ENCODE measurements around the gene ADD2.

ADD2 gene

GRCh38 chr2:70719231-70719630, 48.8 kb downstream of the ADD2 start:
- DNase-seq = no peak

GRCh38 chr2:70718736-70719135, 49.3 kb downstream of the ADD2 start:
- no peak for DNase-seq

GRCh38 chr2:70718241-70718640, 49.8 kb downstream of the ADD2 start:
- no peak for DNase-seq

GRCh38 chr2:70717431-70718038, 50.5 kb downstream of the ADD2 start:
- no peak for DNase-seq

GRCh38 chr2:70716951-70717350, 51.0 kb downstream of the ADD2 start:
- no peak for DNase-seq

- no peak for DNase-seq
Measured at GRCh38 chr2:70716131-70716743, 51.8 kb downstream of the ADD2 start.

GRCh38 chr2:70715071-70715985, 52.7 kb downstream of the ADD2 start:
- DNase-seq = no peak

- DNase-seq = no peak
Measured at GRCh38 chr2:70714141-70714905, 53.7 kb downstream of the ADD2 start.

- DNase-seq = no peak
Measured at GRCh38 chr2:70712916-70713315, 55.1 kb downstream of the ADD2 start.

GRCh38 chr2:70711191-70711590, 56.8 kb downstream of the ADD2 start:
- no peak for DNase-seq

- DNase-seq = no peak
Measured at GRCh38 chr2:70710038-70710690, 57.8 kb downstream of the ADD2 start.

- DNase-seq = no peak
Measured at GRCh38 chr2:70709275-70710037, 58.5 kb downstream of the ADD2 start.

GRCh38 chr2:70708376-70709199, 59.4 kb downstream of the ADD2 start:
- DNase-seq = no peak

- no peak for DNase-seq
Measured at GRCh38 chr2:70707706-70708105, 60.3 kb downstream of the ADD2 start.

- DNase-seq = no peak
Measured at GRCh38 chr2:70706026-70706795, 61.8 kb downstream of the ADD2 start.

- DNase-seq = no peak
Measured at GRCh38 chr2:70705160-70705850, 62.7 kb downstream of the ADD2 start.

GRCh38 chr2:70703900-70704549, 64.0 kb downstream of the ADD2 start:
- no peak for DNase-seq

- DNase-seq = no peak
Measured at GRCh38 chr2:70702711-70703395, 65.1 kb downstream of the ADD2 start.
